Esophagus squamous epithelium (tissue), 4 donors: ENCODE measurements around the gene ETV3.

ENCODE experiments used
- POLR2A ChIP-seq, 4 donors: fragments of 450-650 bp; IDR thresholded peaks; one replicate each; pipeline ENCODE4 v1.6.1; 2017; ENCODE audit warnings: antibody characterized with exemption in 4 of 4, mild to moderate bottlenecking in 4 of 4, moderate library complexity in 3 of 4
- TF ChIP-seq, protein P1 (sequence below), 6 experiments: fragments of 450-650 bp in 4 of 6; fragments of 200-600 bp in 2 of 6; sonication (generic) in 2 of 6; IDR thresholded peaks; one replicate each; pipeline ENCODE4 v1.5.1; 2016 to 2019; ENCODE audit warnings: antibody characterized with exemption in 6 of 6, mild to moderate bottlenecking in 4 of 6, moderate library complexity in 4 of 6

DNA sequence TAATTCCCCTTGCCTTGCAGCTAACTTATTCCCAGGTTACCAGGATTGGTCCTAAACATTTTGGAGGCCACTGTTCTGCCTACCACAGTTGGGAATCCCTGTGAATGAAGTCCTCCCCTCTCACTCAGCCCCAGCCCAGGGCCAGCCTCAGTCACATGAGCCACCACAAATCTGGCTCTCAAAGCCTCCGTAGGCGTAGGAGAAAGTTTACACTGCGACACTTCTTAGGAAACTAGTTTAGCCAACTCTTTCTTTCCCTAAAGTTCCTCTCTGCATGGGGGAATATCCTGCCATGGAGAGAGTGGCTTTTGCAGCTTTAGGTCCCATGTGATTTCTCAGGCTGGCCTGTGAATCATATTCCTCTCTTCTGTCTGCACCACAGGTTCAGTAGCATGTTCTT lies 45.7 kb upstream of the ETV3 start:
- TF ChIP-seq, protein P1, sequence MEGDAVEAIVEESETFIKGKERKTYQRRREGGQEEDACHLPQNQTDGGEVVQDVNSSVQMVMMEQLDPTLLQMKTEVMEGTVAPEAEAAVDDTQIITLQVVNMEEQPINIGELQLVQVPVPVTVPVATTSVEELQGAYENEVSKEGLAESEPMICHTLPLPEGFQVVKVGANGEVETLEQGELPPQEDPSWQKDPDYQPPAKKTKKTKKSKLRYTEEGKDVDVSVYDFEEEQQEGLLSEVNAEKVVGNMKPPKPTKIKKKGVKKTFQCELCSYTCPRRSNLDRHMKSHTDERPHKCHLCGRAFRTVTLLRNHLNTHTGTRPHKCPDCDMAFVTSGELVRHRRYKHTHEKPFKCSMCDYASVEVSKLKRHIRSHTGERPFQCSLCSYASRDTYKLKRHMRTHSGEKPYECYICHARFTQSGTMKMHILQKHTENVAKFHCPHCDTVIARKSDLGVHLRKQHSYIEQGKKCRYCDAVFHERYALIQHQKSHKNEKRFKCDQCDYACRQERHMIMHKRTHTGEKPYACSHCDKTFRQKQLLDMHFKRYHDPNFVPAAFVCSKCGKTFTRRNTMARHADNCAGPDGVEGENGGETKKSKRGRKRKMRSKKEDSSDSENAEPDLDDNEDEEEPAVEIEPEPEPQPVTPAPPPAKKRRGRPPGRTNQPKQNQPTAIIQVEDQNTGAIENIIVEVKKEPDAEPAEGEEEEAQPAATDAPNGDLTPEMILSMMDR (IDR thresholded peaks at IDR 0.05) = no peak
- TF ChIP-seq POLR2A (IDR thresholded peaks at IDR 0.05) = no peak
